ENCODE measurements around the gene PLXND1. TPM values are rescaled to one million over a fixed set of nuclear protein-coding genes. Genes with fewer than 3 reads are reported as not detected.

The PLXND1 gene
- total RNA-seq, 4 donors from 2014 or later = 13.1 to 305 (median 48.2) TPM

GRCh38 chr3:129599073-129599472, 7.4 kb downstream of the PLXND1 start:
- Histone ChIP-seq H3K4me3 (no peak overlapping the region), H3K36me3 (no peaks in the 10 kb centered on the region), H3K4me1 (peaks cover 0 to 77% (median 6%) of the 10 kb centered on the region in 4 donors), H3K27ac (peak overlapping the region in 3 of 4 donors; percentile 68 to 83 (median 81)), H3K9me3 (no peaks in the 10 kb centered on the region), H3K27me3 (no peaks in the 10 kb centered on the region)
- no peak for TF ChIP-seq CTCF (IDR thresholded peaks at IDR 0.05)
- no peak for TF ChIP-seq POLR2A (IDR thresholded peaks at IDR 0.05)
- DNase-seq = no peak

- Histone ChIP-seq H3K9me3 (no peaks in the 10 kb centered on the region), H3K27ac (peak overlapping the region; percentile 67 to 83 (median 74)), H3K4me1 (peaks cover 0 to 81% (median 9%) of the 10 kb centered on the region in 4 donors), H3K4me3 (no peak overlapping the region), H3K36me3 (no peaks in the 10 kb centered on the region), H3K27me3 (no peaks in the 10 kb centered on the region)
- TF ChIP-seq CTCF (IDR thresholded peaks at IDR 0.05) (no peak), POLR2A (IDR thresholded peaks at IDR 0.05) (no peak)
- no peak for DNase-seq
Measured at GRCh38 chr3:129598484-129598883, 8.0 kb downstream of the PLXND1 start.

GRCh38 chr3:129598000-129598381, 8.5 kb downstream of the PLXND1 start:
- H3K4me1 ChIP-seq = peaks cover 0 to 85% (median 10%) of the 10 kb centered on the region in 4 donors
- no peaks in the 10 kb centered on the region for H3K36me3 ChIP-seq
- H3K4me3 ChIP-seq = no peak overlapping the region
- no peaks in the 10 kb centered on the region for H3K9me3 ChIP-seq
- H3K27ac ChIP-seq = peak overlapping the region; percentile 67 to 83 (median 74)
- no peaks in the 10 kb centered on the region for H3K27me3 ChIP-seq
- DNase-seq = no peak
- no peak for TF ChIP-seq CTCF (IDR thresholded peaks at IDR 0.05)
- no peak for TF ChIP-seq POLR2A (IDR thresholded peaks at IDR 0.05)

DNA sequence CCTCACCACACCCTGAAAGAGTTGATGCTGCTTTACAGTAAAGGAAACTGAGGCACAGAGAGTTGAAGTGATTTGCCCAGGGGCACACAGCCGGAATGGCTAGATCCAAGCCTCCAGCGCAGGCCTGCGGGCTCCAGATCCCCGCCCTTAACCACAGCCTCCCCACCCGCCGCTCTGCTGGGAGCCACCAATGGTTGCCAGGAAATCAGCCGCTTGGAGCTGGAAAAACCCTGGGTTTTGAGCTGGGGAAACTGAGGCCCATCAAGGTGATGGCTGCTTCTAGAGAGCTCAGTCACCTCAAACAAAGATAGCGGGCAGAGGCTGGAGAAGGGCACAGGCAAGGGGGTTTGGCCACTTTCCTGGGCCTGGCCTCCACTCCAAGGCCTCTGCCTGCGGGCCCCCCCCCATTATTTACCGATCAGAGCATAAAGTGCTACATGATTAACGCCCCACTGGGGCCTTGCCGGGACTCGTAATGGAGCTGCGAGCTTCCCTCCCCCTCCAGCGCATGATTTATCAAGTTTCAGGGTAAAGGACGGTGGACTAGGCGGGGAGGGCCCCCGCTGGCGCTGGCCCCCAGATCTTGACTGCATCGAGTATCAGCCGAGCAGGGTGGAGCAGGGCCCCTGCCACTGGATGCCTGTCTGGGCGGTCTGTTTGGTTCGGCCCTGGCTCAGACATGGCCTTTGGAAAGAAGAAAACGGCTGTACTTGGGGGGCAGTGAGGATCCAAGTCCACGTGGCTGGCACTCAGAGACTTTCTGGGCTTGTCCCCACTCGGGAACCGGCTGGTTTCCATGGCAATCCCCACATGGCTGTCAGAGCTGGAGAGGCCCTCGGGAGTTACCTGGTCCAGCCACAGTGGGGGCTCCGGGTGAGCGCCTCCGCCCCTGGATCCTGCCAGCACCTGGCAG, 9.1 kb downstream of the PLXND1 start:
- H3K4me1 ChIP-seq = peaks cover 0 to 82% (median 13%) of the 10 kb centered on the region in 4 donors
- peak overlapping the region in 1 of 4 donors; percentile 16 for H3K4me3 ChIP-seq
- DNase-seq = no peak

More for the DNA sequence above, 9.1 kb downstream of the PLXND1 start:
- Histone ChIP-seq H3K9me3 (no peaks in the 10 kb centered on the region), H3K27ac (peak overlapping the region; percentile 67 to 83 (median 74)), H3K27me3 (no peaks in the 10 kb centered on the region), H3K36me3 (no peaks in the 10 kb centered on the region)
- TF ChIP-seq POLR2A (IDR thresholded peaks at IDR 0.05) (no peak), CTCF (IDR thresholded peaks at IDR 0.05) (no peak)
